Heart left ventricle (tissue), 16 donors: ENCODE data around the gene APOB. TPM values are rescaled to one million over a fixed set of nuclear protein-coding genes. Genes with fewer than 3 reads are reported as not detected.
A peak's percentile ranks its signal among the peaks of the same experiment; 100 is the strongest.

Experiments used
- ATAC-seq, 4 donors: fragments of 200-7000 bp; cut with Tn5 transposase; one replicate each; pipeline ENCODE4 v1.9.1; 2020 to 2022; ENCODE audit warnings: moderate library complexity in 4 of 4, mild to moderate bottlenecking in 3 of 4, moderate number of reproducible peaks in 1 of 4
- DNase-seq, 5 donors: peaks; one replicate each; pipeline ENCODE4 v3.0.0-alpha.2; 2020
- H3K27ac ChIP-seq, 12 donors: fragments of 200-600 bp; sonication (generic) in 4 of 12; one replicate each; pipeline versions ENCODE4 v1.5.0 to v1.8.0; 2016 to 2022; ENCODE audit warnings: mild to moderate bottlenecking in 2 of 12
- H3K27me3 ChIP-seq, 9 donors: fragments of 200-600 bp; sonication (generic) in 2 of 9; one replicate each; pipeline versions ENCODE4 v1.5.1 to v1.8.0; 2016 to 2022; ENCODE audit warnings: mild to moderate bottlenecking in 3 of 9
- H3K36me3 ChIP-seq, 9 donors: fragments of 200-600 bp; sonication (generic) in 2 of 9; one replicate each; pipeline versions ENCODE4 v1.5.0 to v1.8.0; 2018 to 2022; ENCODE audit warnings: mild to moderate bottlenecking in 2 of 9
- H3K4me1 ChIP-seq, 12 donors: fragments of 200-600 bp; sonication (generic) in 4 of 12; one replicate each; pipeline versions ENCODE4 v1.5.0 to v1.8.0; 2016 to 2022; ENCODE audit warnings: mild to moderate bottlenecking in 3 of 12
- H3K4me3 ChIP-seq, 12 donors: fragments of 200-600 bp; sonication (generic) in 4 of 12; one replicate each; pipeline versions ENCODE4 v1.5.0 to v1.8.0; 2017 to 2022; ENCODE audit warnings: mild to moderate bottlenecking in 9 of 12, moderate library complexity in 4 of 12
- H3K9me3 ChIP-seq, 12 donors: fragments of 200-600 bp; sonication (generic) in 4 of 12; one replicate each; pipeline versions ENCODE4 v1.5.0 to v1.8.0; 2016 to 2022; ENCODE audit warnings: mild to moderate bottlenecking in 1 of 12
- CTCF ChIP-seq, 12 donors: fragments of 200-600 bp; sonication (generic) in 4 of 12; IDR thresholded peaks; one replicate each; pipeline versions ENCODE4 v1.5.0 to v1.8.0; 2018 to 2022; ENCODE audit warnings: antibody characterized with exemption in 12 of 12, mild to moderate bottlenecking in 5 of 12
- POLR2A ChIP-seq, 2 donors: fragments of 450-650 bp; IDR thresholded peaks; one replicate each; pipeline ENCODE4 v1.6.1; 2017; ENCODE audit warnings: antibody characterized with exemption in 2 of 2, mild to moderate bottlenecking in 2 of 2, moderate library complexity in 2 of 2
- WGBS, 4 donors: extraction: QIAGEN DNeasy Blood & Tissue Kit in 2 of 4; methylation state at CpG; one replicate each; pipeline versions ENCODE4 v1.1.5 to v1.1.7; 2013 to 2018; 5-methylcytosine and 5-hydroxymethylcytosine counted together
- intact Hi-C, 10 donors: fragments of 100-400 bp; cut with DNase I; formaldehyde crosslinking; loops; one replicate each; pipeline versions ENCODE4 v1.11.1 to v1.14.2; 2022
- polyA plus RNA-seq, 2 donors: library from polyadenylated mRNA; stranded (reverse); fragments of 200-250 nt; gene quantifications; one replicate each; pipeline ENCODE4 v1.2.3, GENCODE V29; 2013
- total RNA-seq, 9 donors: library from RNA; depleted of rRNA in 2 of 9; stranded (reverse); fragments of >200 nt in 2 of 9; fragmentation: NEBNext Ultra II Directional in 3 of 9; extraction: Animal tissue kit (Norgen Biotek cat#: 25700) in 3 of 9; gene quantifications; one replicate each; pipeline versions ENCODE4 v1.1.0 to v1.2.4, GENCODE V29; 2016 to 2023
- donor health status: ischemic (EF 13 %, LVEDD 7.1; RV severe dilation, severe dysfunction).
- donor health status: healthy with polysubstance abuse.
- donor health status: DM: no; HTN: yes; CAD: no.
- donor health status: DM: no; HTN: no; CAD: no.
- donor health status: ischemic (EF 25% LVEDD 6.9; RV normal size, moderate dysfunction).
- donor health status: ischemic (EF 25% LVEDD 5.7; RV mildly dilated, moderate dysfunction).
- donor health status: healthy.
- donor health status: DM: yes; HTN: yes; CAD: no.
- donor health status: ischemic (EF 35%, LVEDD 5.7; RV mildly dilated, moderate dysfunction).
- donor health status: nonischemic (EF 11% LVEDD 7.7; RV severe dilation, severe dysfunction).
- donor health status: DM: yes; HTN: yes; CAD: no.
- donor health status: PGD.
- donor health status: ischemic (EF 29% LVEDD 5.4; RV normal size, mild dysfunction).
- donor health status: nonischemic (EF 23%, LVEDD 6.1; RV moderate dilation, normal function).

Gene APOB
- total and polyA plus RNA-seq, 11 donors: 0.72 to 55.6 (median 11.3) TPM

GRCh38 chr2:21044694-21045371 is 960 bp upstream of the APOB start:
- ATAC-seq: no peak
- Histone ChIP-seq H3K36me3 (no peaks in the 10 kb centered on the region), H3K27ac (no peak overlapping the region), H3K4me1 (peaks cover 0 to 17% (median 6%) of the 10 kb centered on the region in 12 donors), H3K9me3 (no peaks in the 10 kb centered on the region), H3K4me3 (no peak overlapping the region), H3K27me3 (peaks cover 0 to 17% (median 0%) of the 10 kb centered on the region in 9 donors)
- whole genome bisulfite sequencing, 4 donors: 61 to 69% (median 64%) methylated on average over 20 of the region's 20 CpGs
- intact Hi-C loops: loop anchor here in 7 of 10 donors (2.0 to 10.0 kb wide), 5 partner anchors 72 to 383 kb away; no protein-coding TSS in a partner anchor
- TF ChIP-seq CTCF (IDR thresholded peaks at IDR 0.05) (no peak), POLR2A (IDR thresholded peaks at IDR 0.05) (no peak)
- no peak for DNase-seq

- WGBS, 4 donors: 11 to 16% (median 14%) methylated on average over 18 to 25 of the region's 25 CpGs
- ATAC-seq: peak; percentile 60 to 66 (median 62)
- H3K27ac ChIP-seq: peak overlapping the region in 9 of 12 donors; percentile 19 to 84 (median 51)
- H3K9me3 ChIP-seq: no peaks in the 10 kb centered on the region
- intact Hi-C loops: loop anchor here (1.0 to 10.0 kb wide), 9 partner anchors 74 to 381 kb away; no protein-coding TSS in a partner anchor
- TF ChIP-seq POLR2A (IDR thresholded peaks at IDR 0.05): no peak
- TF ChIP-seq CTCF (IDR thresholded peaks at IDR 0.05): peak; percentile 97 to 100 (median 99)
- peak; percentile 41 to 78 (median 65) for DNase-seq
- H3K27me3 ChIP-seq: peaks cover 0 to 17% (median 0%) of the 10 kb centered on the region in 9 donors
- peaks cover 0 to 21% (median 6%) of the 10 kb centered on the region in 12 donors for H3K4me1 ChIP-seq
- H3K4me3 ChIP-seq: peak overlapping the region in 9 of 12 donors; percentile 10 to 46 (median 33)
- no peaks in the 10 kb centered on the region for H3K36me3 ChIP-seq
These were observed 722 bp downstream of the APOB start for GRCh38 chr2:21042958-21043743.

DNA sequence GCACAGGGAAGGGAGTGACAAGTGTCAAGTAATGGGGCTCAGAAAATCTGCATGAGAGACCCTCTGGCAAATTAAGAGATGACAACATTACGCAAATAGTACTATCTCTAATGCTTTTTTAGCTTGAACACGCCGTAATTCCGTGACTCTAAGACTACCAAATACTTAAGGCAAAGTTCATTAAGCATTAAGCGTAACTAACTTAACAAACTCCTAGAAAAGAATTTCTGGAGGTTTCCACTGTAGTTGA is 1.2 kb downstream of the APOB start:
- no peak for ATAC-seq
- Histone ChIP-seq H3K27ac (peak overlapping the region in 11 of 12 donors; percentile 3 to 84 (median 50)), H3K4me1 (peaks cover 0 to 22% (median 8%) of the 10 kb centered on the region in 12 donors), H3K4me3 (peak overlapping the region in 4 of 12 donors; percentile 32 to 38 (median 37)), H3K36me3 (no peaks in the 10 kb centered on the region), H3K27me3 (peaks cover 0 to 17% (median 0%) of the 10 kb centered on the region in 9 donors), H3K9me3 (no peaks in the 10 kb centered on the region)
- no peak for DNase-seq
- WGBS, 4 donors: 21 to 27% (median 22%) methylated on average over 5 of the region's 5 CpGs
- intact Hi-C loops: loop anchor here (2.0 to 10.0 kb wide), 7 partner anchors 75 to 380 kb away; no protein-coding TSS in a partner anchor
- TF ChIP-seq POLR2A (IDR thresholded peaks at IDR 0.05) (no peak), CTCF (IDR thresholded peaks at IDR 0.05) (no peak)
